GM19025 (cell line): Measurements from ENCODE around the gene NNMT.

Source experiments
- ATAC-seq: cut with Tn5 transposase; IDR thresholded peaks from one replicate; pipeline ENCODE4 v1.9.1; 2021; ENCODE audit warnings: mild to moderate bottlenecking, low read depth, moderate library complexity; ENCODE audit not compliant: unreplicated experiment

Gene NNMT

GRCh38 chr11:114282488-114282887 lies 13.7 kb upstream of the NNMT start:
- ATAC-seq = no peak

GRCh38 chr11:114283422-114283821 lies 12.8 kb upstream of the NNMT start:
- no peak for ATAC-seq

GRCh38 chr11:114284021-114284420 lies 12.2 kb upstream of the NNMT start:
- no peak for ATAC-seq

- ATAC-seq = no peak
These were observed 11.3 kb upstream of the NNMT start for GRCh38 chr11:114284914-114285313.

- no peak for ATAC-seq
These were observed 10.6 kb upstream of the NNMT start for GRCh38 chr11:114285599-114285998.

GRCh38 chr11:114286229-114286628 lies 10.0 kb upstream of the NNMT start:
- ATAC-seq = no peak

GRCh38 chr11:114287154-114287553 lies 9.0 kb upstream of the NNMT start:
- no peak for ATAC-seq

GRCh38 chr11:114288136-114288535 lies 8.1 kb upstream of the NNMT start:
- ATAC-seq = no peak

- ATAC-seq = no peak
These were observed 6.4 kb upstream of the NNMT start for GRCh38 chr11:114289779-114290178.

- no peak for ATAC-seq
These were observed 5.5 kb upstream of the NNMT start for GRCh38 chr11:114290503-114291235.

GRCh38 chr11:114291381-114291780 lies 4.8 kb upstream of the NNMT start:
- no peak for ATAC-seq

GRCh38 chr11:114291842-114292680 lies 4.1 kb upstream of the NNMT start:
- no peak for ATAC-seq

- no peak for ATAC-seq
These were observed 2.9 kb upstream of the NNMT start for GRCh38 chr11:114293201-114293711.

- ATAC-seq = no peak
These were observed 590 bp downstream of the NNMT start for GRCh38 chr11:114296605-114297372.

- no peak for ATAC-seq
These were observed 1.9 kb downstream of the NNMT start for GRCh38 chr11:114297806-114298709.

- ATAC-seq = no peak
These were observed 2.5 kb downstream of the NNMT start for GRCh38 chr11:114298710-114299109.

- no peak for ATAC-seq
These were observed 4.9 kb downstream of the NNMT start for GRCh38 chr11:114301088-114301487.

- ATAC-seq = no peak
These were observed 5.7 kb downstream of the NNMT start for GRCh38 chr11:114301927-114302326.

GRCh38 chr11:114302663-114303062 lies 6.5 kb downstream of the NNMT start:
- ATAC-seq = no peak

- no peak for ATAC-seq
These were observed 7.9 kb downstream of the NNMT start for GRCh38 chr11:114304065-114304464.
